ENCODE measurements around the gene FLAD1.

GRCh38 chr1:155034318-155035208 is 51.4 kb downstream of the FLAD1 start:
- TF ChIP-seq, protein P1, sequence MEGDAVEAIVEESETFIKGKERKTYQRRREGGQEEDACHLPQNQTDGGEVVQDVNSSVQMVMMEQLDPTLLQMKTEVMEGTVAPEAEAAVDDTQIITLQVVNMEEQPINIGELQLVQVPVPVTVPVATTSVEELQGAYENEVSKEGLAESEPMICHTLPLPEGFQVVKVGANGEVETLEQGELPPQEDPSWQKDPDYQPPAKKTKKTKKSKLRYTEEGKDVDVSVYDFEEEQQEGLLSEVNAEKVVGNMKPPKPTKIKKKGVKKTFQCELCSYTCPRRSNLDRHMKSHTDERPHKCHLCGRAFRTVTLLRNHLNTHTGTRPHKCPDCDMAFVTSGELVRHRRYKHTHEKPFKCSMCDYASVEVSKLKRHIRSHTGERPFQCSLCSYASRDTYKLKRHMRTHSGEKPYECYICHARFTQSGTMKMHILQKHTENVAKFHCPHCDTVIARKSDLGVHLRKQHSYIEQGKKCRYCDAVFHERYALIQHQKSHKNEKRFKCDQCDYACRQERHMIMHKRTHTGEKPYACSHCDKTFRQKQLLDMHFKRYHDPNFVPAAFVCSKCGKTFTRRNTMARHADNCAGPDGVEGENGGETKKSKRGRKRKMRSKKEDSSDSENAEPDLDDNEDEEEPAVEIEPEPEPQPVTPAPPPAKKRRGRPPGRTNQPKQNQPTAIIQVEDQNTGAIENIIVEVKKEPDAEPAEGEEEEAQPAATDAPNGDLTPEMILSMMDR (IDR thresholded peaks at IDR 0.05; ENCODE audit: low read depth, low read length) = no peak
- no peak for TF ChIP-seq POLR2A (IDR thresholded peaks at IDR 0.05; ENCODE audit: extremely low read depth, insufficient read length)
